NCI-H2227 treated with DMSO at 0.1 percent for 48 hours (cell line): Measurements from ENCODE around the gene SCGB1D1.
"Not testable (repeated sequence)": the region's sequence is repeated elsewhere in the genome, so short reads cannot be mapped to it uniquely, and the experiment has no call there.

Experiments
- DNase-seq: peaks from one replicate; lab custom pipeline; 2025; lab: John Stamatoyannopoulos, UW

Gene SCGB1D1

GRCh38 chr11:62166371-62166770, 23.6 kb upstream of the SCGB1D1 start:
- DNase-seq, result no peak

GRCh38 chr11:62169448-62169847, 20.6 kb upstream of the SCGB1D1 start:
- no peak for DNase-seq

DNA sequence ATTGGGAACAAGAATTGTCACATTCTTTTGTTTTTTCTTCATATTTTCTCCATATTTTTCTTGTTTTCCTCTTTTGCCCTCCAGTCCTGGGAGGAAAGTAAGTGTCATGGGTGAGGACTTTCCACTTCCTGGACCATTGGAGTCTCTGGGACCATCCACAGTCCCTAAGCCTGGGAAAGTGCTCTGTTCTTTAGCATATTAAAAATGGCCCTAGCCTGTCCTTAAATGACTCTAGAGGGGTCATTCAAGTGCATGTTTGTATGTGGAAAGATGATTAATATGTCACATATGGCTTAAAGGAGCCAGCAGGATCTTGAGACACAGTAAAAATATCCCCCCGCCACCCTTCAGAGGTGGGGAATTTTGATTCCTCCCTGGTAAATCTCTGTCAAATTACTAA, 20.1 kb upstream of the SCGB1D1 start:
- no peak for DNase-seq

- DNase-seq, result peak; percentile 59
These were observed 18.7 kb upstream of the SCGB1D1 start for GRCh38 chr11:62171261-62171723.

- no peak for DNase-seq
These were observed 17.7 kb upstream of the SCGB1D1 start for GRCh38 chr11:62172294-62172693.

GRCh38 chr11:62176766-62177165, 13.2 kb upstream of the SCGB1D1 start:
- no peak for DNase-seq

GRCh38 chr11:62179995-62180394, 10.0 kb upstream of the SCGB1D1 start:
- no peak for DNase-seq

- DNase-seq, result no peak
These were observed 8.9 kb upstream of the SCGB1D1 start for GRCh38 chr11:62181097-62181496.

GRCh38 chr11:62182147-62182891, 7.7 kb upstream of the SCGB1D1 start:
- no peak for DNase-seq

DNA sequence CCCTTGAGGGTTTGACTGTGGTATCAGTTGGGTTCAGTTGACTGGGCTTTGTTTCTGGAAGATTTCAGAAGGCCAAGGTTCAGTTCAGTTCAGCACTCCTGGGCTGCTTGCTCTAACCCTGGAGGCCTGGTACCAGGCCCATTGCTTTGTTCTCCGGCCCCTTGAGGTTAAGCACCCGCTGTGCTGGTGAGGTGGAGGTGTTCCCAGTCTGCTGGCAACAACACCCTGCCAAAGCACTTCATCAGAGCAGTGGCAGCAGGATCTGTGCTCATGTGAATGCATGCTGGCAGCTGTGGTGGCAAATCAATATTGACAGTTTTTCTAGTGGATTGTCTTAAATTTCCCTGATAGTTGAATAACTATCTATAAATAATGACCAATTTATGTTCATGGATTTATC, 3.8 kb upstream of the SCGB1D1 start:
- no peak for DNase-seq

GRCh38 chr11:62193952-62194351, 3.9 kb downstream of the SCGB1D1 start:
- DNase-seq, result no peak

- DNase-seq, result not testable (repeated sequence)
These were observed 5.0 kb downstream of the SCGB1D1 start for GRCh38 chr11:62195010-62195409.

GRCh38 chr11:62195945-62196344, 5.9 kb downstream of the SCGB1D1 start:
- no peak for DNase-seq

DNA sequence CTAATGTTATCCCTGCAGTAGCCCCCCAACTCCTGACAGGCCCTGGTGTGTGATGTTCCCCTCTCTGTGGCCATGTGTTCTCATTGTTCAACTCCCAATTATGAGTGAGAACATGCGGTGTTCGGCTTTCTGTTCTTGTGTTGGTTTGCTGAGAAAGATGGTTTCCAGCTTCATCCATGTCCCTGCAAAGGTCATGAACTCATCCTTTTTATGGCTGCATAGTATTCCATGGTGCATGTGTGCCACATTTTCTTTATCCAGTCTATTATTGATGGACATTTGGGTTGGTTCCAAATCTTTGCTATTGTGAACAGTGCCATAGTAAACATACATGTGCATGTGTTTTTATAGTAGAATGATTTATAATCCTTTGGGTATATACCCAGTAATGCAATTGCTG, 7.4 kb downstream of the SCGB1D1 start:
- DNase-seq, result not testable (repeated sequence)

- no peak for DNase-seq
These were observed 11.4 kb downstream of the SCGB1D1 start for GRCh38 chr11:62201376-62201775.

DNA sequence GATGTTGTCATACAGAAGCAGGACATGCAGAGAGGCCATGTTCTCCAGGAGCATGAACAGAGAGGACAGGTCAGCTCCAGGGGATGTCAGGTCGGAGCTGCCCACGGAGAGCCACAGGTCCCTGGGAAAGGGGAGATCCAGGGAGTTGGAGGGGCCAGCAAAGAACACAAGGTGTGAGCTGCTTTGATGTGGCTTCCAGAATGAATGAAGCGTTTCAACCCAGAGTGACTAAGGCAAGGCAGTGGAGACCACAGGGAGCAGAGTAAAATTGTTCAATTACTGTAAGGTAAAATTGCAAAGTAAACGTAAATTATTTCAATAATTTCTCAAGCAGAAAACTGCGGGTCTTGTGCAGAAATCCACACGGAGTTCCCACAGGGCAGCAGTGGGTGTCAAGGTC, 12.9 kb downstream of the SCGB1D1 start:
- no peak for DNase-seq

DNA sequence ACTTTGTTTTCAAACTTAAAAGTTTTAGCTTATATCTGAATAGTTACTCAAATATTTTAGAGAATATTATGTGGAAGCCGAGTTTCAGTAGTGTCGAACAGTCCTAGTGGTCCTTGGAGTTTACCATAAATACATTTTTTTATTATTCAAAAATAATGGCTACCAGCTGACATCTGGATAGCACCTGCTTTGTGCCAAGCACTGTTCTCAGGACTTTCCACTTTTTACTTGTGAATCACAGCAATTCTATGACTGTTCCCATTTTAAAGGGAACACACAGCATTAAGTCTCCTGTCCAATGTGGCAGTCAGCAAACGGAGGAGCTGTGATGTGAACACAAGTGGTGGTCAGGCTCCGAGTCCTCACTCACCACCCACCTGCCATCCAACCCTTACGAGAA, 14.4 kb downstream of the SCGB1D1 start:
- DNase-seq, result no peak

- no peak for DNase-seq
These were observed 15.4 kb downstream of the SCGB1D1 start for GRCh38 chr11:62205441-62205840.

GRCh38 chr11:62206276-62207066, 16.5 kb downstream of the SCGB1D1 start:
- DNase-seq, result not testable (repeated sequence)

DNA sequence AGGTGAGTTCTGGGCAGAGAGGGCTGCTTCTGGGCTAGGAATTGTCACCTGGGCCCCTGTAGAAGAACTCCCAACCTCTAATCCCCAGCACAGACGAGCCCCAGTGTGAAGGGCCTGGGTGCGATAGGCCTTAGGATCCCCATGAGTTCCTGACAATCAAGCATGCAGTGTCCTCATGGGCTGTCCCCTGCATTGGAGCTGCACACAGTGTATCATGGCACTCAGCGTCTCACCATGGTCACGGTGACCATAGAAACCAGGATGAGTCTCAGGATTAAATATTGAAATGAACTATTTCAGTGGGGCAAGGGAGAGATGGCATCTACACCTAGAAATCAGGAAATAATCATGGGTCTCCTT, 18.7 kb downstream of the SCGB1D1 start:
- DNase-seq, result no peak

DNA sequence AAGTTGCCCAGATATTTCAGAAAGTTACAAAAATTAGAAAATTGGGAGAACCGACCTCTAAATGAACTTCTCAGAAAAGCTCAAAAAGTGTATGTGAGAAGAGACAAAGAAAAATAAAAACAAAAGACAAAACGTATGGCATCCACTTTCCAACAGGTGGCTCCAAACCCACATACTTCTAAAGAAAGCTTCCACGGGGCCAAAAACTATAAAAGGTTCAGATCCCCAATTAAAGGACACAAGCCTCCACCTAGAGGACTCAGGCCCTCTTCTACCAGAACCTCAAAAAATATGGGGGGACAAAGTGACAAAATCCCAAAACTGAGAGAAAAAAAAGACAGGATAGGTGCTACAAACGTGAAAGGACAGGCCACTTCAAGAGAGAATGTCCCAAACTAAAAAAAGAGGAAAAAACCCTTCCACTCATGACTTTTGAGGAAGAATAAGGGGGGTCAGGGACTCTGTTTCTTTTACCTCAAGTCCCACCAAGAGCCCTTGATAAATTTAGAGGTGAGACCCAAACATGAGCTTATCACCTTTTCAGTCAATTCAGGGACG, 27.3 kb downstream of the SCGB1D1 start:
- peak; percentile 9 for DNase-seq

- no peak for DNase-seq
These were observed 31.5 kb downstream of the SCGB1D1 start for GRCh38 chr11:62221498-62221897.

DNA sequence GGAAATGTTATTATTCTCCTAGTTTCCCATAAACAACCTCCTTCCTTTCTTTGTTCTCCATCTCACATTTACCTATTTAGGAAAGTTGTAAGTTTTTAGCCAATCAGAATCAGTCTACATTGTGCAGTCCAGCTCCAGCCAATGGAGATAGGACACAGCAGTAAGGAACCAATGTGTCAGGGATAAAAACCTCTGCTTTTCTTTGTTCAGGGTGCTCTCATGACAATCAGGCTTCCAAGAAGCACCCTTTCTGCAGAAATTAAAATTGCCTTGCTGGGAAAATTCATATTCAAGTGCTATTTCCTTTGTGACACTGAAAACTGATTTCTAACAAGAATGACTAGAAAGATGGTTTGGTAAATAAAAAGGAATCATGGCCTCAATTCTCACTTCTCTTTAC, 33.1 kb downstream of the SCGB1D1 start:
- DNase-seq, result no peak
